Activated naive CD8-positive, alpha-beta T cell treated with anti-CD3 and anti-CD28 coated beads, Interleukin-2, amount 50 U/mL, for 16 hours (primary cell): ENCODE data around the gene ADM5.

Source experiments
- DNase-seq: peaks from one replicate; pipeline ENCODE4 v3.0.0-alpha.2; 2020; ENCODE audit warnings: low read depth, low spot score

Gene ADM5

GRCh38 chr19:49689133-49690078 lies at the start of gene ADM5:
Gene ADM5 (plus strand): TSS chr19:49689594. CDS start chr19:49689838, 244 bp downstream.
- no peak for DNase-seq

- peak; percentile 100 for DNase-seq
Measured at GRCh38 chr19:49640113-49640898, 49.1 kb upstream of the ADM5 start, which contains the start of gene RRAS. Gene RRAS (minus strand): TSS chr19:49640143. CDS start chr19:49640098, 45 bp downstream.

GRCh38 chr19:49641688-49642491 lies 47.5 kb upstream of the ADM5 start, which contains the start of gene SCAF1:
Gene SCAF1 (plus strand): TSS chr19:49642209. CDS start chr19:49645027, 2,818 bp downstream.
- peak; percentile 97 for DNase-seq

- no peak for DNase-seq
Measured at GRCh38 chr19:49642492-49643035, 46.8 kb upstream of the ADM5 start.

GRCh38 chr19:49643466-49643865 lies 45.9 kb upstream of the ADM5 start:
- no peak for DNase-seq

- DNase-seq, result no peak
Measured at GRCh38 chr19:49645592-49645991, 43.8 kb upstream of the ADM5 start.

GRCh38 chr19:49645995-49646394 lies 43.4 kb upstream of the ADM5 start:
- DNase-seq, result no peak

- no peak for DNase-seq
Measured at GRCh38 chr19:49646586-49646985, 42.8 kb upstream of the ADM5 start.

GRCh38 chr19:49651029-49651819 lies 38.2 kb upstream of the ADM5 start:
- no peak for DNase-seq

- no peak for DNase-seq
Measured at GRCh38 chr19:49651820-49652550, 37.4 kb upstream of the ADM5 start.

GRCh38 chr19:49652551-49653465 lies 36.6 kb upstream of the ADM5 start:
- no peak for DNase-seq

- DNase-seq, result no peak
Measured at GRCh38 chr19:49653466-49653806, 36.0 kb upstream of the ADM5 start.

GRCh38 chr19:49654581-49654980 lies 34.8 kb upstream of the ADM5 start:
- no peak for DNase-seq

GRCh38 chr19:49655570-49656455 lies 33.6 kb upstream of the ADM5 start:
- no peak for DNase-seq

GRCh38 chr19:49656456-49657109 lies 32.8 kb upstream of the ADM5 start:
- DNase-seq, result no peak

GRCh38 chr19:49657493-49658138 lies 31.8 kb upstream of the ADM5 start:
- no peak for DNase-seq

GRCh38 chr19:49658139-49658517 lies 31.3 kb upstream of the ADM5 start:
- no peak for DNase-seq
